Suprapubic skin (tissue), 4 donors: ENCODE measurements around the gene CAMK2N2. TPM values are rescaled to one million over a fixed set of nuclear protein-coding genes. Genes with fewer than 3 reads are reported as not detected.
"Not testable (repeated sequence)": the region's sequence is repeated elsewhere in the genome, so short reads cannot be mapped to it uniquely, and the experiment has no call there.

Experiments
- DNase-seq, 2 donors: peaks; one replicate each; pipeline ENCODE4 v3.0.0-alpha.2; 2019; ENCODE audit warnings: low spot score in 2 of 2
- H3K27ac ChIP-seq: fragments of 200-600 bp; sonication (generic); one replicate; pipeline ENCODE4 v1.5.1; 2019
- H3K27me3 ChIP-seq: fragments of 200-600 bp; sonication (generic); one replicate; pipeline ENCODE4 v1.5.1; 2019
- H3K36me3 ChIP-seq: fragments of 200-600 bp; sonication (generic); one replicate; pipeline ENCODE4 v1.5.1; 2019
- H3K4me1 ChIP-seq: fragments of 200-600 bp; sonication (generic); one replicate; pipeline ENCODE4 v1.5.1; 2019
- H3K4me3 ChIP-seq: fragments of 200-600 bp; sonication (generic); one replicate; pipeline ENCODE4 v1.5.1; 2019; ENCODE audit warnings: mild to moderate bottlenecking
- H3K9me3 ChIP-seq: fragments of 200-600 bp; sonication (generic); one replicate; pipeline ENCODE4 v1.5.1; 2019
- CTCF ChIP-seq, 2 donors: fragments of 200-600 bp in 1 of 2; fragments of 450-650 bp in 1 of 2; sonication (generic) in 1 of 2; IDR thresholded peaks; one replicate each; pipeline ENCODE4 v1.5.1; 2016 to 2019; ENCODE audit warnings: antibody characterized with exemption in 2 of 2, mild to moderate bottlenecking in 1 of 2, moderate library complexity in 1 of 2
- EP300 ChIP-seq: sonication (generic); formaldehyde crosslinking; IDR thresholded peaks from one replicate; pipeline ENCODE4 v1.6.1; 2017; ENCODE audit warnings: antibody characterized with exemption
- POLR2A ChIP-seq, 2 donors: fragments of 450-650 bp; IDR thresholded peaks; one replicate each; pipeline ENCODE4 v1.6.1; 2017; ENCODE audit warnings: antibody characterized with exemption in 2 of 2, mild to moderate bottlenecking in 2 of 2, moderate library complexity in 2 of 2
- POLR2AphosphoS5 ChIP-seq, 3 donors: sonication (generic); formaldehyde crosslinking; IDR thresholded peaks; one replicate each; pipeline ENCODE4 v1.6.1; 2017; ENCODE audit warnings: antibody characterized with exemption in 3 of 3
- WGBS: methylation state at CpG from one replicate; pipeline ENCODE4 v1.1.5; 2018; 5-methylcytosine and 5-hydroxymethylcytosine counted together
- total RNA-seq, 4 donors: library from RNA; depleted of rRNA; stranded (reverse); fragments of >200 nt; gene quantifications; one replicate each; pipeline ENCODE4 v1.1.0, GENCODE V29; 2016

CAMK2N2 gene
- total RNA-seq, 4 donors from 2014 or later: not detected

GRCh38 chr3:184275381-184275701, 14.0 kb upstream of the CAMK2N2 start:
- 58% methylated on average over 6 of the region's 12 CpGs for WGBS
- H3K4me3 ChIP-seq: no peak overlapping the region
- no peaks in the 10 kb centered on the region for H3K9me3 ChIP-seq
- H3K27me3 ChIP-seq: peaks cover 42% of the 10 kb centered on the region
- no peaks in the 10 kb centered on the region for H3K36me3 ChIP-seq
- H3K27ac ChIP-seq: no peak overlapping the region
- no peak for DNase-seq
- no peak for TF ChIP-seq CTCF (IDR thresholded peaks at IDR 0.05)
- TF ChIP-seq POLR2AphosphoS5 (IDR thresholded peaks at IDR 0.05): no peak
- no peak for TF ChIP-seq POLR2A (IDR thresholded peaks at IDR 0.05)
- TF ChIP-seq EP300: no peak
- H3K4me1 ChIP-seq: peaks cover 5% of the 10 kb centered on the region

GRCh38 chr3:184272269-184272668, 10.9 kb upstream of the CAMK2N2 start:
- Histone ChIP-seq H3K27ac (no peak overlapping the region), H3K9me3 (no peaks in the 10 kb centered on the region), H3K4me1 (peaks cover 5% of the 10 kb centered on the region), H3K4me3 (no peak overlapping the region), H3K36me3 (no peaks in the 10 kb centered on the region), H3K27me3 (peaks cover 41% of the 10 kb centered on the region)
- 64% methylated on average over 1 of the region's 1 CpG for WGBS
- no peak for TF ChIP-seq CTCF (IDR thresholded peaks at IDR 0.05)
- no peak for TF ChIP-seq EP300
- no peak for TF ChIP-seq POLR2A (IDR thresholded peaks at IDR 0.05)
- no peak for TF ChIP-seq POLR2AphosphoS5 (IDR thresholded peaks at IDR 0.05)
- no peak for DNase-seq

GRCh38 chr3:184267249-184267648, 5.9 kb upstream of the CAMK2N2 start:
- 88% methylated on average over 1 of the region's 1 CpG for WGBS
- not testable (repeated sequence) for H3K4me1 ChIP-seq, H3K9me3 ChIP-seq, H3K4me3 ChIP-seq, DNase-seq, H3K36me3 ChIP-seq, H3K27ac ChIP-seq
- peaks cover 29% of the 10 kb centered on the region for H3K27me3 ChIP-seq

- H3K36me3 ChIP-seq: peaks cover 4% of the 10 kb centered on the region
- TF ChIP-seq POLR2A (IDR thresholded peaks at IDR 0.05) (no peak), POLR2AphosphoS5 (IDR thresholded peaks at IDR 0.05) (no peak), EP300 (no peak), CTCF (IDR thresholded peaks at IDR 0.05) (no peak)
- no peak for DNase-seq
- H3K4me3 ChIP-seq: peak overlapping the region; percentile 50
- no peak overlapping the region for H3K27ac ChIP-seq
- H3K4me1 ChIP-seq: peaks cover 33% of the 10 kb centered on the region
- WGBS: 40% methylated on average over 6 of the region's 15 CpGs
- H3K9me3 ChIP-seq: no peaks in the 10 kb centered on the region
- peaks cover 66% of the 10 kb centered on the region for H3K27me3 ChIP-seq
Observed at GRCh38 chr3:184262764-184263179, 1.4 kb upstream of the CAMK2N2 start.

- DNase-seq: no peak
- peaks cover 33% of the 10 kb centered on the region for H3K4me1 ChIP-seq
- H3K4me3 ChIP-seq: peak overlapping the region; percentile 50
- H3K9me3 ChIP-seq: no peaks in the 10 kb centered on the region
- TF ChIP-seq POLR2AphosphoS5 (IDR thresholded peaks at IDR 0.05) (no peak), POLR2A (IDR thresholded peaks at IDR 0.05) (no peak), CTCF (IDR thresholded peaks at IDR 0.05) (no peak), EP300 (no peak)
- H3K27me3 ChIP-seq: peaks cover 66% of the 10 kb centered on the region
- peaks cover 4% of the 10 kb centered on the region for H3K36me3 ChIP-seq
- WGBS: 1% methylated on average over 26 of the region's 66 CpGs
- H3K27ac ChIP-seq: no peak overlapping the region
Observed at GRCh38 chr3:184261854-184262763, 756 bp upstream of the CAMK2N2 start.
